Liver (tissue), 9 donors: ENCODE results near the gene UBE2S. TPM values are rescaled to one million over a fixed set of nuclear protein-coding genes. Genes with fewer than 3 reads are reported as not detected.

Experiments
- DNase-seq: peaks from one replicate; pipeline ENCODE4 v3.0.0-alpha.2; 2017; ENCODE audit warnings: low spot score
- H3K27ac ChIP-seq, 2 donors: one replicate each; pipeline ENCODE4 v1.7.0; 2013; ENCODE audit warnings: inconsistent platforms in 2 of 2, low read length in 2 of 2, control low read depth in 1 of 2, low read depth in 1 of 2, mild to moderate bottlenecking in 1 of 2
- H3K27me3 ChIP-seq, 4 donors: one replicate each; pipeline versions ENCODE4 v1.6.1 to v1.7.0; 2013; ENCODE audit warnings: low read length in 3 of 4, inconsistent platforms in 1 of 4, mild to moderate bottlenecking in 1 of 4, moderate library complexity in 1 of 4; ENCODE audit not compliant: control insufficient read depth in 4 of 4, insufficient read depth in 4 of 4
- H3K36me3 ChIP-seq, 4 donors: one replicate each; pipeline versions ENCODE4 v1.6.1 to v1.7.0; 2013; ENCODE audit warnings: low read length in 3 of 4, mild to moderate bottlenecking in 3 of 4, low read depth in 1 of 4, moderate library complexity in 1 of 4; ENCODE audit not compliant: control insufficient read depth in 4 of 4, insufficient read depth in 3 of 4
- H3K4me1 ChIP-seq, 4 donors: one replicate each; pipeline versions ENCODE4 v1.6.1 to v1.7.0; 2013; ENCODE audit warnings: low read length in 3 of 4, mild to moderate bottlenecking in 3 of 4, moderate library complexity in 1 of 4; ENCODE audit not compliant: control insufficient read depth in 4 of 4, insufficient read depth in 4 of 4
- H3K4me3 ChIP-seq, 3 donors: one replicate each; pipeline versions ENCODE4 v1.6.1 to v1.7.0; 2013; ENCODE audit warnings: low read length in 3 of 3, control low read depth in 1 of 3, low read depth in 1 of 3, mild to moderate bottlenecking in 1 of 3
- H3K9ac ChIP-seq, 2 donors: one replicate each; pipeline ENCODE4 v1.7.0; 2013; ENCODE audit warnings: low read length in 2 of 2, mild to moderate bottlenecking in 2 of 2, moderate library complexity in 2 of 2, control low read depth in 1 of 2, low read depth in 1 of 2
- H3K9me3 ChIP-seq, 4 donors: one replicate each; pipeline versions ENCODE4 v1.6.1 to v1.7.0; 2013; ENCODE audit warnings: low read length in 3 of 4; ENCODE audit not compliant: control insufficient read depth in 4 of 4
- EGR1 ChIP-seq, 2 donors: IDR thresholded peaks; 2 replicates each; pipeline ENCODE4 v1.6.1; 2016 to 2018; ENCODE audit warnings: antibody characterized with exemption in 2 of 2, low read depth in 2 of 2
- GABPA ChIP-seq, 2 donors: IDR thresholded peaks in 1 of 2; conservative IDR thresholded peaks in 1 of 2; 2 replicates each; pipeline ENCODE4 v1.6.1; 2016; ENCODE audit warnings: antibody characterized with exemption in 2 of 2, mild to moderate bottlenecking in 1 of 2, moderate library complexity in 1 of 2
- HNF4G ChIP-seq: IDR thresholded peaks from 2 replicates; pipeline ENCODE4 v1.6.1; 2016; ENCODE audit warnings: antibody characterized with exemption
- JUND ChIP-seq, 2 donors: IDR thresholded peaks; 2 replicates each; pipeline ENCODE4 v1.6.1; 2016; ENCODE audit warnings: antibody characterized with exemption in 2 of 2
- RAD21 ChIP-seq, 2 donors: IDR thresholded peaks; 2 replicates each; pipeline ENCODE4 v1.6.1; 2016; ENCODE audit warnings: antibody characterized with exemption in 2 of 2, mild to moderate bottlenecking in 2 of 2
- RXRA ChIP-seq, 2 donors: IDR thresholded peaks; 2 replicates each; pipeline ENCODE4 v1.6.1; 2017 to 2018; ENCODE audit warnings: antibody characterized with exemption in 2 of 2, mild to moderate bottlenecking in 1 of 2
- SP1 ChIP-seq: IDR thresholded peaks from 2 replicates; pipeline ENCODE4 v1.6.1; 2018; ENCODE audit warnings: antibody characterized with exemption, mild to moderate bottlenecking
- TAF1 ChIP-seq: conservative IDR thresholded peaks from 2 replicates; pipeline ENCODE4 v1.6.1; 2016; ENCODE audit warnings: antibody characterized with exemption, mild to moderate bottlenecking
- YY1 ChIP-seq: IDR thresholded peaks from 2 replicates; pipeline ENCODE4 v1.6.1; 2016; ENCODE audit warnings: antibody characterized with exemption, mild to moderate bottlenecking
- WGBS: extraction: QIAGEN DNeasy Blood & Tissue Kit; methylation state at CpG from one replicate; pipeline ENCODE4 v1.1.7; 2013; 5-methylcytosine and 5-hydroxymethylcytosine counted together
- polyA plus RNA-seq, 2 donors: library from polyadenylated mRNA; stranded (reverse) in 1 of 2; unstranded in 1 of 2; fragments of 200-250 nt in 1 of 2; fragments of >200 nt in 1 of 2; fragmentation: Nextera tagmentation in 1 of 2; extraction: Ambion mirVana in 1 of 2; gene quantifications; one replicate each; pipeline versions ENCODE4 v1.2.1 to v1.2.3, GENCODE V29; 2013 to 2015
- total RNA-seq, 2 donors: library from RNA; depleted of rRNA; stranded (reverse); fragments of >200 nt; gene quantifications; one replicate each; pipeline ENCODE4 v1.2.3, GENCODE V29; 2014
- TF ChIP-seq, protein P1 (sequence below): IDR thresholded peaks from 2 replicates; pipeline ENCODE4 v1.6.1; 2016; ENCODE audit warnings: antibody characterized with exemption
- TF ChIP-seq, protein P2 (sequence below): IDR thresholded peaks from 2 replicates; pipeline ENCODE4 v1.6.1; 2016; ENCODE audit warnings: antibody characterized with exemption
- TF ChIP-seq, protein P3 (sequence below): IDR thresholded peaks from 2 replicates; pipeline ENCODE4 v1.6.1; 2016; ENCODE audit warnings: antibody characterized with exemption
- TF ChIP-seq, protein P4 (sequence below): fragments of 150-350 bp; IDR thresholded peaks from 2 replicates; pipeline ENCODE4 v1.5.1; 2017; ENCODE audit warnings: improper control_type of control experiment, low read depth, low read length; ENCODE audit not compliant: missing input control
- donor health status: healthy.
- donor health status: healthy.
- donor health status: healthy.
- donor health status: healthy.
- donor health status: healthy.

The UBE2S gene
- total and polyA plus RNA-seq, 4 donors: 5.2 to 95.2 (median 6.8) TPM

DNA sequence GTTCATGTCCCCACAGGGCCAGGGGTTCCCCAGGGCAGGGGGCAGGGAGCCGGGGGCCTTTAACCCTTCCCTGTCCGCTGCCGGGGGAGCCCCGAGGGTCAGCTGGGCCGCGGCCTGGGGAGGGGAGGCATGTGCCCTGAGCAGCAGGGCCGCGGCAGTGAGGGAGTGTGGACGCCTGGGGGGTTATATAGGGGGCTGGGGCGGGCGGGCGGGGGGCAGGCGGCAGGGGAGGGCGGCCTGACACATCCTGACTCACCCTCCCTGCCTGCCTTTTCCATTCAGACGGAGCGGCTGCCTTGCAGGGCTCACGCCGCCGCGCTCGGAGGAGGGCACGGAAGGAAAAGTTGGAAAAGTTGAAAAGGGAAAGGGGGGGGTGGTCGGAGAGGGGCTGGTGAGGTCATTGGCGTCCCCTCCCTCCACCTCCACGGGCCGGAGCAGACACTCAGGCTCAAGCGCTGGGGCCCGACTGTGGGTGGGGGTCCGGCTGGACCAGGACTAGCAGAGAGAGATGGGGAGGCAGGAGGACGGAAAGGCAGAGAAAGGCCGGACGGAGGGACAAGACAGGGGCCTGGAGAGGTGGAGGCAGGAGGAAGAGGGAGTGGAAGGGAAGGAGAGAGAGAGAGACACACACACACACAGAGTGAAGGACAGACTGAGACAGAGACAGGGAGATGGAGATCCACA is 37.1 kb downstream of the UBE2S start, which contains the start of gene IL11:
Gene IL11, minus strand, starts transcription at position 159 of the 684 bp plus-strand sequence. Its CDS starts 153 bp downstream, at position 6.
- 7% methylated on average over 32 of the region's 32 CpGs for WGBS
- Histone ChIP-seq H3K27ac (no peak within 1 kb of the TSS), H3K4me1 (peaks cover 0 to 9% (median 1%) of the 10 kb centered on the region in 4 donors), H3K27me3 (peaks cover 0 to 12% (median 7%) of the 10 kb centered on the region in 4 donors), H3K9me3 (no peaks in the 10 kb centered on the region), H3K36me3 (no peaks in the 10 kb centered on the region), H3K4me3 (peak within 1 kb of the TSS in 1 of 3 donors; percentile 19), H3K9ac (no peak within 1 kb of the TSS)
- no peak for DNase-seq
- no peak for TF ChIP-seq EGR1 (IDR thresholded peaks at IDR 0.05; ENCODE audit: low read depth in 2 of 2)
- no peak for TF ChIP-seq YY1
- TF ChIP-seq RAD21 (IDR thresholded peaks at IDR 0.05): no peak
- TF ChIP-seq HNF4G: no peak
- no peak for TF ChIP-seq TAF1
- TF ChIP-seq GABPA (IDR thresholded peaks at IDR 0.05 in 1 of 2, conservative IDR thresholded peaks at IDR 0.05 in 1 of 2): no peak
- TF ChIP-seq, protein P1, sequence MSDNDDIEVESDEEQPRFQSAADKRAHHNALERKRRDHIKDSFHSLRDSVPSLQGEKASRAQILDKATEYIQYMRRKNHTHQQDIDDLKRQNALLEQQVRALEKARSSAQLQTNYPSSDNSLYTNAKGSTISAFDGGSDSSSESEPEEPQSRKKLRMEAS: no peak
- TF ChIP-seq, protein P2, sequence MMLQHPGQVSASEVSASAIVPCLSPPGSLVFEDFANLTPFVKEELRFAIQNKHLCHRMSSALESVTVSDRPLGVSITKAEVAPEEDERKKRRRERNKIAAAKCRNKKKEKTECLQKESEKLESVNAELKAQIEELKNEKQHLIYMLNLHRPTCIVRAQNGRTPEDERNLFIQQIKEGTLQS: no peak
- TF ChIP-seq RXRA (IDR thresholded peaks at IDR 0.05): no peak
- TF ChIP-seq, protein P3, sequence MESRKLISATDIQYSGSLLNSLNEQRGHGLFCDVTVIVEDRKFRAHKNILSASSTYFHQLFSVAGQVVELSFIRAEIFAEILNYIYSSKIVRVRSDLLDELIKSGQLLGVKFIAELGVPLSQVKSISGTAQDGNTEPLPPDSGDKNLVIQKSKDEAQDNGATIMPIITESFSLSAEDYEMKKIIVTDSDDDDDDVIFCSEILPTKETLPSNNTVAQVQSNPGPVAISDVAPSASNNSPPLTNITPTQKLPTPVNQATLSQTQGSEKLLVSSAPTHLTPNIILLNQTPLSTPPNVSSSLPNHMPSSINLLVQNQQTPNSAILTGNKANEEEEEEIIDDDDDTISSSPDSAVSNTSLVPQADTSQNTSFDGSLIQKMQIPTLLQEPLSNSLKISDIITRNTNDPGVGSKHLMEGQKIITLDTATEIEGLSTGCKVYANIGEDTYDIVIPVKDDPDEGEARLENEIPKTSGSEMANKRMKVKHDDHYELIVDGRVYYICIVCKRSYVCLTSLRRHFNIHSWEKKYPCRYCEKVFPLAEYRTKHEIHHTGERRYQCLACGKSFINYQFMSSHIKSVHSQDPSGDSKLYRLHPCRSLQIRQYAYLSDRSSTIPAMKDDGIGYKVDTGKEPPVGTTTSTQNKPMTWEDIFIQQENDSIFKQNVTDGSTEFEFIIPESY: no peak
- TF ChIP-seq, protein P4, sequence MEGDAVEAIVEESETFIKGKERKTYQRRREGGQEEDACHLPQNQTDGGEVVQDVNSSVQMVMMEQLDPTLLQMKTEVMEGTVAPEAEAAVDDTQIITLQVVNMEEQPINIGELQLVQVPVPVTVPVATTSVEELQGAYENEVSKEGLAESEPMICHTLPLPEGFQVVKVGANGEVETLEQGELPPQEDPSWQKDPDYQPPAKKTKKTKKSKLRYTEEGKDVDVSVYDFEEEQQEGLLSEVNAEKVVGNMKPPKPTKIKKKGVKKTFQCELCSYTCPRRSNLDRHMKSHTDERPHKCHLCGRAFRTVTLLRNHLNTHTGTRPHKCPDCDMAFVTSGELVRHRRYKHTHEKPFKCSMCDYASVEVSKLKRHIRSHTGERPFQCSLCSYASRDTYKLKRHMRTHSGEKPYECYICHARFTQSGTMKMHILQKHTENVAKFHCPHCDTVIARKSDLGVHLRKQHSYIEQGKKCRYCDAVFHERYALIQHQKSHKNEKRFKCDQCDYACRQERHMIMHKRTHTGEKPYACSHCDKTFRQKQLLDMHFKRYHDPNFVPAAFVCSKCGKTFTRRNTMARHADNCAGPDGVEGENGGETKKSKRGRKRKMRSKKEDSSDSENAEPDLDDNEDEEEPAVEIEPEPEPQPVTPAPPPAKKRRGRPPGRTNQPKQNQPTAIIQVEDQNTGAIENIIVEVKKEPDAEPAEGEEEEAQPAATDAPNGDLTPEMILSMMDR: no peak
- TF ChIP-seq SP1: no peak

DNA sequence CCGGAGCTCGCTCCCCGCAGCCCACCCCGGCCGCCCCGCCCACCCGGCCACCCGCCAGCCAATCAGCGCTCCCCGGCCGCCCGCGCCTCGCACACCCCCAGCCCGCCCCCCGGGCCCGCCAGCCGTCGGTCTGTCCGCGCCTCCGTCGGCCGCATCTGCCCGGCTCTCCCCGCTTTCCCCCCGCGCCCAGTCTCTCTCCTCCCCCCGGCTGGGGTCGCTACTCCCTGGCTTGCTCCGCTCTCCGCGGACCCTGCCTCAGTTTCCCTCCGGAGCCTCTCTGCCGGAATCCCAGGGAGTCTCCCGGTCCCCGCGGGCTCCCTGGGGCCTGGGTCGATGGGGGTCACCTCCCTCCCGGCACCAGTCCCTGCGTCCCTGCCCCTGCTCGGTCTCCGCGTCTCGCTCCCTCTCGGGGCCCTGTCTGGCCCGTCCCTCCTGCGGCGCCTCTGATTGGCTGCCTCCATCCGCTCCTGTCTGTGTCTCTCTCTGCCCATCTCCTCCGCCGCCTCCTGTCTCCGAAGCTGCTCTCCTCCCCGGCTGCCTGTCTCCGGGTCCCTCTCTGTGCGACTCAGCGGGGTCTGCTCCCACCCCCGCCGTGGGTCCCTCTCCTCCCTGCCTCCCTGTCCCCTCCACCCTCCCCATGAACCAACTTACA is 37.8 kb downstream of the UBE2S start:
- peak overlapping the region in 1 of 3 donors; percentile 19 for H3K4me3 ChIP-seq
- no peaks in the 10 kb centered on the region for H3K9me3 ChIP-seq
- WGBS: 4% methylated on average over 59 of the region's 59 CpGs
- H3K27me3 ChIP-seq: peaks cover 0 to 11% (median 7%) of the 10 kb centered on the region in 4 donors
- TF ChIP-seq EGR1 (IDR thresholded peaks at IDR 0.05; ENCODE audit: low read depth in 2 of 2) (no peak), HNF4G (no peak), SP1 (no peak), GABPA (IDR thresholded peaks at IDR 0.05 in 1 of 2, conservative IDR thresholded peaks at IDR 0.05 in 1 of 2) (no peak), JUND (IDR thresholded peaks at IDR 0.05) (no peak)
- TF ChIP-seq, protein P3: no peak
- TF ChIP-seq, protein P4: no peak
- no peaks in the 10 kb centered on the region for H3K36me3 ChIP-seq
- H3K9ac ChIP-seq: no peak overlapping the region
- no peak overlapping the region for H3K27ac ChIP-seq
- H3K4me1 ChIP-seq: peaks cover 0 to 9% (median 1%) of the 10 kb centered on the region in 4 donors
- DNase-seq: no peak
